GM10248 (cell line): ENCODE results near the gene ETV3L.
A peak's percentile ranks its signal among the peaks of the same experiment; 100 is the strongest.

Experiments
- CTCF ChIA-PET: fragments of 300-600 bp; sonication (Branson Sonifier 250); formaldehyde crosslinking; extraction: SDS; loops from one replicate; lab custom pipeline; 2021; ENCODE audit warnings: antibody characterized with exemption; lab: Yijun Ruan, JAX
- POLR2A ChIA-PET: fragments of 350-650 bp; sonication (Branson Sonifier 250); formaldehyde crosslinking; extraction: SDS; loops from one replicate; lab custom pipeline; 2020; ENCODE audit warnings: antibody characterized with exemption; lab: Yijun Ruan, JAX
- DNase-seq: peaks from one replicate; pipeline ENCODE4 v3.0.0; 2012; ENCODE audit errors: extremely low spot score
- TF ChIP-seq, protein P1 (sequence below): IDR thresholded peaks from 2 replicates; pipeline ENCODE4 v1.5.1; 2012; ENCODE audit warnings: mild to moderate bottlenecking, low read depth; ENCODE audit errors: extremely low read depth, missing control alignments, control extremely low read depth

ETV3L gene

GRCh38 chr1:157090771-157091170 lies 8.8 kb downstream of the ETV3L start:
- TF ChIP-seq, protein P1, sequence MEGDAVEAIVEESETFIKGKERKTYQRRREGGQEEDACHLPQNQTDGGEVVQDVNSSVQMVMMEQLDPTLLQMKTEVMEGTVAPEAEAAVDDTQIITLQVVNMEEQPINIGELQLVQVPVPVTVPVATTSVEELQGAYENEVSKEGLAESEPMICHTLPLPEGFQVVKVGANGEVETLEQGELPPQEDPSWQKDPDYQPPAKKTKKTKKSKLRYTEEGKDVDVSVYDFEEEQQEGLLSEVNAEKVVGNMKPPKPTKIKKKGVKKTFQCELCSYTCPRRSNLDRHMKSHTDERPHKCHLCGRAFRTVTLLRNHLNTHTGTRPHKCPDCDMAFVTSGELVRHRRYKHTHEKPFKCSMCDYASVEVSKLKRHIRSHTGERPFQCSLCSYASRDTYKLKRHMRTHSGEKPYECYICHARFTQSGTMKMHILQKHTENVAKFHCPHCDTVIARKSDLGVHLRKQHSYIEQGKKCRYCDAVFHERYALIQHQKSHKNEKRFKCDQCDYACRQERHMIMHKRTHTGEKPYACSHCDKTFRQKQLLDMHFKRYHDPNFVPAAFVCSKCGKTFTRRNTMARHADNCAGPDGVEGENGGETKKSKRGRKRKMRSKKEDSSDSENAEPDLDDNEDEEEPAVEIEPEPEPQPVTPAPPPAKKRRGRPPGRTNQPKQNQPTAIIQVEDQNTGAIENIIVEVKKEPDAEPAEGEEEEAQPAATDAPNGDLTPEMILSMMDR, result no peak
- CTCF ChIA-PET, result interaction anchor here (0.6 to 10.0 kb wide), 37 partner anchors 8 to 1239 kb away, joined by 3 to 567 read pairs (median 7); partner anchors contain the start of gene ETV3L
- POLR2A ChIA-PET, result interaction anchor here (1.3 kb wide), 1 partner anchor 64 kb away, joined by 4 read pairs; no protein-coding TSS in a partner anchor
- DNase-seq, result no peak

- peak; percentile 87 for DNase-seq
- ChIA-PET POLR2A (interaction anchor here (0.6 to 1.3 kb wide), 3 partner anchors 36 to 66 kb away, joined by 3 to 4 read pairs (median 3); no protein-coding TSS in a partner anchor), CTCF (interaction anchor here (0.6 to 10.0 kb wide), 51 partner anchors 9 to 1239 kb away, joined by 3 to 567 read pairs (median 5); partner anchors contain the start of gene ETV3L)
- TF ChIP-seq, protein P1, result peak; percentile 91
These were observed 9.4 kb downstream of the ETV3L start for GRCh38 chr1:157090196-157090647.

DNA sequence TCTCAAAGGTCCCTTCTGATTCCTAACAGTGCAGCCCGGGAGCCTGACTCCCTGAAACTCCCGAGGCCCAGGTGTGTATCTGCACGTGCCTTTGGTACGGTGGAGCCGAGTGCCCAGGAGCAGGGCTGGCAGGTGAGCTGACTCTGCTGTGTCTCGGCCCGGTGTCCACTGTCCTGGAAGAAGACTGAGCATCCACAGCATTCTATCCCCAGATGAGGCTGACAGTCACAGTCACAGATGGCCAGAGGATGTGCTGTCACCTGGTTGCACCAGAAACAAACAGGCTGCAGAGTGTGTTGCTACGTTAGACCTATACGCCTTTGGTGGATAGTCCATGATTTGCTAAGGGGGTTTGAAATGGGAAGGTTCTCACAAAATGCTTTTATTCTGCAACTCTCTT lies 9.8 kb downstream of the ETV3L start:
- POLR2A ChIA-PET, result interaction anchor here (0.6 to 1.3 kb wide), 3 partner anchors 35 to 67 kb away, joined by 3 to 4 read pairs (median 3); no protein-coding TSS in a partner anchor

GRCh38 chr1:157088607-157089006 lies 11.0 kb downstream of the ETV3L start:
- DNase-seq, result no peak
- ChIA-PET CTCF (interaction anchor here (1.1 to 10.0 kb wide), 10 partner anchors 8 to 410 kb away, joined by 3 to 567 read pairs (median 8); no protein-coding TSS in a partner anchor), POLR2A (no interaction called here)
- TF ChIP-seq, protein P1, result no peak

More for the DNA sequence above, 9.8 kb downstream of the ETV3L start:
- TF ChIP-seq, protein P1, result no peak
- DNase-seq, result no peak
- CTCF ChIA-PET, result interaction anchor here (0.6 to 10.0 kb wide), 50 partner anchors 9 to 1240 kb away, joined by 3 to 567 read pairs (median 6); partner anchors contain the start of gene ETV3L

DNA sequence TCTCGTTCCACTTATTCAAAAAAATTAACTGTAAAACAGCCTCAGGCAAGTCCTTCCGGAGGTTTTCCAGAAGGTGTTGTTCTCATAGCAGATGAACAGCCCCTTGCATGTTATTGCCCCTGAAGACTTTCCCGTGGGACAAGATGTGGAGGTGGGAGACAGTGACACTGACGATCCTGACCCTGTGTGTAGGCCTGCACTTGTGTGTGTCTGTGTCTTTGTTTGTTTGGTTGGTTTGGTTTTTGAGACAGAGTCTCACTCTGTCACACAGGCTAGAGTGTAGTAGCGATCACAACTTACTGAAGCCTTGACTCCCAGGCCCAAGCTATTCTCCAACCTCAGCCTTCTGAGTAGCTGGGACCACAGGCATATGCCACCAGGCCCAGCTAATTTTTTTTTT lies 12.6 kb downstream of the ETV3L start:
- ChIA-PET POLR2A (no interaction called here), CTCF (interaction anchor here (1.1 to 10.0 kb wide), 6 partner anchors 16 to 87 kb away, joined by 3 to 567 read pairs (median 3); no protein-coding TSS in a partner anchor)
- TF ChIP-seq, protein P1, result no peak

DNA sequence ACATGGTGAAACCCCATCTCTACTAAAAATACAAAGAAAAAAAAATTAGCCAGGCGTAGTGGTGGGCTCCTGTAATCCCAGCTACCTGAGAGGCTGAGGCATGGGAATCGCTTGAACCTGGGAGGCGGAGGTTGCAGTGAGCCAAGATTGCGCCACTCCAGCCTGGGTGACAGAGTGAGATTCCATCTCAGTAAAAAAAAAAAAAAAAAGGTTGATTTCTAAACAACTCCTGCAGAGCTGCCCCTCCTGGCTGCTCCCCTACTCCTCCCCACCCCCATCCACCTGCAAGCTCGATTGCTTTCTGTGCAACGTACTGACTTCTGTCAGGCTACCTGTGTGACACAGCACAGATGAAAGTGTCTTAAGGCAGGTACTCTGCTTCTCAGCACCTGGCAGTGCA lies 13.3 kb downstream of the ETV3L start:
- CTCF ChIA-PET, result interaction anchor here (0.8 to 10.0 kb wide), 3 partner anchors 12 to 74 kb away, joined by 3 to 567 read pairs (median 3); no protein-coding TSS in a partner anchor
- TF ChIP-seq, protein P1, result no peak
- POLR2A ChIA-PET, result no interaction called here
- no peak for DNase-seq

More for the DNA sequence above, 12.6 kb downstream of the ETV3L start:
- DNase-seq, result no peak
